Jurkat, Clone E6-1 (cell line): ENCODE data around the gene OXER1.

Experiments used
- DNase-seq: peaks from one replicate; pipeline ENCODE4 v3.0.0-alpha.2; 2011; ENCODE audit warnings: low read depth, low spot score
- H3K4me3 ChIP-seq: 2 replicates; pipeline ENCODE4 v1.5.1; 2011; ENCODE audit warnings: mild to moderate bottlenecking, low read length, control low read depth, moderate library complexity

The OXER1 gene

GRCh38 chr2:42795275-42795674 is 31.3 kb upstream of the OXER1 start:
- H3K4me3 ChIP-seq: no peak overlapping the region
- DNase-seq: no peak

- no peak for DNase-seq
- H3K4me3 ChIP-seq: no peak overlapping the region
These were observed 30.5 kb upstream of the OXER1 start for GRCh38 chr2:42794271-42795046.

- no peak for DNase-seq
- H3K4me3 ChIP-seq: no peak overlapping the region
These were observed 29.7 kb upstream of the OXER1 start for GRCh38 chr2:42793334-42794270.

GRCh38 chr2:42792583-42793333 is 28.8 kb upstream of the OXER1 start, which contains the start of gene HAAO:
HAAO (minus strand) TSS chr2:42792583; CDS start chr2:42792536, 47 bp downstream.
- H3K4me3 ChIP-seq: no peak within 1 kb of the TSS
- DNase-seq: no peak

GRCh38 chr2:42792087-42792582 is 28.2 kb upstream of the OXER1 start:
- no peak for DNase-seq
- no peak overlapping the region for H3K4me3 ChIP-seq

GRCh38 chr2:42791606-42792005 is 27.7 kb upstream of the OXER1 start:
- no peak for DNase-seq
- H3K4me3 ChIP-seq: no peak overlapping the region

- H3K4me3 ChIP-seq: no peak overlapping the region
- DNase-seq: no peak
These were observed 25.8 kb upstream of the OXER1 start for GRCh38 chr2:42789751-42790150.

GRCh38 chr2:42788882-42789281 is 24.9 kb upstream of the OXER1 start:
- H3K4me3 ChIP-seq: no peak overlapping the region
- no peak for DNase-seq

- no peak overlapping the region for H3K4me3 ChIP-seq
- DNase-seq: no peak
These were observed 24.5 kb upstream of the OXER1 start for GRCh38 chr2:42788478-42788793.

GRCh38 chr2:42787788-42788477 is 24.0 kb upstream of the OXER1 start:
- no peak for DNase-seq
- no peak overlapping the region for H3K4me3 ChIP-seq

GRCh38 chr2:42787424-42787787 is 23.5 kb upstream of the OXER1 start:
- DNase-seq: no peak
- no peak overlapping the region for H3K4me3 ChIP-seq

- DNase-seq: no peak
- H3K4me3 ChIP-seq: no peak overlapping the region
These were observed 22.8 kb upstream of the OXER1 start for GRCh38 chr2:42786561-42787345.

GRCh38 chr2:42784204-42784880 is 20.4 kb upstream of the OXER1 start:
- DNase-seq: no peak
- no peak overlapping the region for H3K4me3 ChIP-seq

GRCh38 chr2:42783511-42783910 is 19.6 kb upstream of the OXER1 start:
- no peak overlapping the region for H3K4me3 ChIP-seq
- DNase-seq: no peak

- no peak overlapping the region for H3K4me3 ChIP-seq
- DNase-seq: no peak
These were observed 17.2 kb upstream of the OXER1 start for GRCh38 chr2:42781181-42781580.

GRCh38 chr2:42777883-42778805 is 14.2 kb upstream of the OXER1 start:
- H3K4me3 ChIP-seq: no peak overlapping the region
- no peak for DNase-seq

GRCh38 chr2:42775810-42776209 is 11.9 kb upstream of the OXER1 start:
- no peak overlapping the region for H3K4me3 ChIP-seq
- peak; percentile 38 for DNase-seq
